ENCODE data around the gene ABTB1. TPM values are rescaled to one million over a fixed set of nuclear protein-coding genes. Genes with fewer than 3 reads are reported as not detected.

Gene ABTB1
- total and polyA plus RNA-seq, 8 donors, result 22.0 to 113 (median 43.7) TPM

GRCh38 chr3:127674101-127674721 is 1.5 kb downstream of the ABTB1 start:
- intact Hi-C loops (cut with DNase I; ENCODE audit: low total_unique reads), result no loop called here
- TF ChIP-seq EP300 (IDR thresholded peaks at IDR 0.05) (no peak), CTCF (IDR thresholded peaks at IDR 0.05) (no peak), POLR2AphosphoS5 (IDR thresholded peaks at IDR 0.05) (no peak), POLR2A (IDR thresholded peaks at IDR 0.05) (no peak)
- DNase-seq, result peak in 1 of 2 donors; percentile 19
- H3K27ac ChIP-seq, result peak overlapping the region in 2 of 5 donors; percentile 96 to 98
- H3K4me3 ChIP-seq, result peak overlapping the region; percentile 98 to 100 (median 98)
- no peaks in the 10 kb centered on the region for H3K27me3 ChIP-seq
- 70 to 87% (median 81%) methylated on average over 11 to 17 of the region's 17 CpGs for WGBS, 5 donors
- H3K36me3 ChIP-seq, result peaks cover 14 to 39% (median 35%) of the 10 kb centered on the region in 4 donors
- H3K4me1 ChIP-seq, result peaks cover 28 to 39% (median 31%) of the 10 kb centered on the region in 4 donors
- no peaks in the 10 kb centered on the region for H3K9me3 ChIP-seq

- WGBS, 5 donors, result 85 to 98% (median 91%) methylated on average over 8 of the region's 8 CpGs
- Histone ChIP-seq H3K4me3 (peak overlapping the region in 1 of 4 donors; percentile 98), H3K36me3 (peaks cover 14 to 45% (median 41%) of the 10 kb centered on the region in 4 donors), H3K4me1 (peaks cover 28 to 39% (median 31%) of the 10 kb centered on the region in 4 donors), H3K9me3 (no peaks in the 10 kb centered on the region), H3K27ac (no peak overlapping the region), H3K27me3 (no peaks in the 10 kb centered on the region)
- DNase-seq, result peak in 1 of 2 donors; percentile 13
- no peak for TF ChIP-seq EP300 (IDR thresholded peaks at IDR 0.05)
- TF ChIP-seq POLR2AphosphoS5 (IDR thresholded peaks at IDR 0.05), result no peak
- TF ChIP-seq POLR2A (IDR thresholded peaks at IDR 0.05), result no peak
- no peak for TF ChIP-seq CTCF (IDR thresholded peaks at IDR 0.05)
- intact Hi-C loops (cut with DNase I; ENCODE audit: low total_unique reads), result no loop called here
These were observed 2.0 kb downstream of the ABTB1 start for GRCh38 chr3:127674790-127675189.

DNA sequence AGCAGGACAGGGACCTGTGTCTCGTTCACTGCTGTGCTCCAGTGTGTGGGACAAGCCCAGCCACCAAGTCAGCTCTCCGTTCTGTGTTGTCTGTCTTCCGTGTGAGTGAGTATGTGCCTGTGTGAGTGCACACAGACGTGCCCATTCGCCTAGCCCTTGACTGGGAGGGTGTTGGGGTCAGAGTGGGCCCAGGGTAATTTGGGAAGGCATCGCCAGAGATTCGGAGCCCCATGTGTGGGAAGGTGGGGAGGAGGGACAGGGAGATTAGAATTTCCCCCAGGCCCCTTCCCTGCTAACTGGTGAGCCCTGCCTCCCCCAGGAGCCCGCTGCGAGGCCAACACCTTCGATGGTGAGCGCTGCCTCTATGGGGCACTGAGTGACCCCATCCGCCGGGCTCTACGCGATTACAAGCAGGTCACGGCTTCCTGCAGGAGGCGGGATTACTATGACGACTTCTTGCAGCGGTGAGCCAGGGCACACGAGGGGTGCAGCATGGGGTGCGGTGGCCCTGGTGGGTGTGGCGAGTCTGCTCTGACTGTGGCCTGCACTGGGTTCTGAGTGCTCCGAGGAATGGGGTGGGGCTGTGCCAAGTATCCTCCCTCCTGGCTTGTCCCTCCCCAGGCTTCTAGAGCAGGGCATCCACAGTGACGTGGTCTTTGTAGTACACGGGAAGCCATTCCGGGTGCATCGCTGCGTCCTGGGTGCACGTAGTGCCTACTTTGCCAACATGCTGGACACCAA is 3.1 kb downstream of the ABTB1 start:
- peak in 1 of 2 donors; percentile 24 for DNase-seq
- H3K4me3 ChIP-seq, result no peak overlapping the region
- 85 to 93% (median 91%) methylated on average over 26 to 29 of the region's 29 CpGs for WGBS, 5 donors
- peaks cover 14 to 54% (median 49%) of the 10 kb centered on the region in 4 donors for H3K36me3 ChIP-seq
- no peaks in the 10 kb centered on the region for H3K9me3 ChIP-seq
- TF ChIP-seq EP300 (IDR thresholded peaks at IDR 0.05) (no peak), CTCF (IDR thresholded peaks at IDR 0.05) (no peak), POLR2A (IDR thresholded peaks at IDR 0.05) (no peak), POLR2AphosphoS5 (IDR thresholded peaks at IDR 0.05) (no peak)
- no peak overlapping the region for H3K27ac ChIP-seq
- peaks cover 28 to 39% (median 31%) of the 10 kb centered on the region in 4 donors for H3K4me1 ChIP-seq
- intact Hi-C loops (cut with DNase I; ENCODE audit: low total_unique reads), result no loop called here
- no peaks in the 10 kb centered on the region for H3K27me3 ChIP-seq

DNA sequence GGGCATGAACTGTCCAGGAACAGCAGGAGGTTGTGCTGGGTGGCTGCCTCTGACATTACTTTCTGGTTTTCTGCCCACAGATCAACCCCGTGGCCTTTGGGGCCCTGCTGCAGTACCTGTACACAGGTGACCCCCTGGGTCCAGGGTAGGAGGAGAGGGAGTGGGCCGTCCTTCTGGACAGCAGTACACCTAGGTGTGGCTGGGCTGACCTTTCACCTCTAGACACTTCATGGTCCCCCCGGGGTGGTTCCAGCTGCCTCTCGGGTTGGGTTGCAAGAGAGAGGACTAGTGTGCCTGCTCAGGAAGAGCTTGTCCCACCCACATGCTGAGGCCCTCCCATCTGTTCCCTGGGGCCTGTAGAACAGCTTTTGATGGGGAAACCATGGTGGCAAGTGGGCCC is 3.7 kb downstream of the ABTB1 start:
- peaks cover 14 to 54% (median 49%) of the 10 kb centered on the region in 4 donors for H3K36me3 ChIP-seq
- no peak overlapping the region for H3K4me3 ChIP-seq
- TF ChIP-seq POLR2AphosphoS5 (IDR thresholded peaks at IDR 0.05), result no peak
- no peak for TF ChIP-seq EP300 (IDR thresholded peaks at IDR 0.05)
- no peak for TF ChIP-seq POLR2A (IDR thresholded peaks at IDR 0.05)
- TF ChIP-seq CTCF (IDR thresholded peaks at IDR 0.05), result no peak
- H3K9me3 ChIP-seq, result no peaks in the 10 kb centered on the region
- whole genome bisulfite sequencing, 5 donors, result 68 to 82% (median 76%) methylated on average over 4 of the region's 4 CpGs
- no peaks in the 10 kb centered on the region for H3K27me3 ChIP-seq
- intact Hi-C loops (cut with DNase I; ENCODE audit: low total_unique reads), result no loop called here
- peak in 1 of 2 donors; percentile 23 for DNase-seq
- no peak overlapping the region for H3K27ac ChIP-seq
- H3K4me1 ChIP-seq, result peaks cover 26 to 35% (median 30%) of the 10 kb centered on the region in 4 donors

Measured in stomach (tissue), 9 donors.